Adrenal gland (tissue), 12 donors: ENCODE measurements around the gene BANF2. TPM values are rescaled to one million over a fixed set of nuclear protein-coding genes. Genes with fewer than 3 reads are reported as not detected.

Experiments
- DNase-seq, 7 donors: peaks; one replicate each; pipeline ENCODE4 v3.0.0-alpha.2; 2019 to 2020
- H3K27ac ChIP-seq, 5 donors: fragments of 200-600 bp; sonication (generic) in 4 of 5; 1 replicate in 3 of 5; 2 replicates in 2 of 5; pipeline versions ENCODE4 v1.5.1 to v1.8.0; 2016 to 2020; ENCODE audit warnings: mild to moderate bottlenecking in 1 of 5
- H3K27me3 ChIP-seq: fragments of 200-600 bp; 2 replicates; pipeline ENCODE4 v1.8.0; 2021
- H3K36me3 ChIP-seq, 2 donors: fragments of 200-600 bp; replicated peaks in 1 of 2; 1 replicate in 1 of 2; 2 replicates in 1 of 2; pipeline versions ENCODE4 v1.5.1 to v1.8.0; 2018 to 2022
- H3K4me1 ChIP-seq, 2 donors: fragments of 200-600 bp; replicated peaks in 1 of 2; 1 replicate in 1 of 2; 2 replicates in 1 of 2; pipeline versions ENCODE4 v1.5.1 to v1.8.0; 2018 to 2021
- H3K4me3 ChIP-seq, 4 donors: fragments of 200-600 bp; sonication (generic) in 3 of 4; one replicate each; pipeline ENCODE4 v1.5.1; 2016 to 2018
- H3K9me3 ChIP-seq, 3 donors: fragments of 200-600 bp; sonication (generic) in 1 of 3; replicated peaks in 1 of 3; 1 replicate in 2 of 3; 2 replicates in 1 of 3; pipeline versions ENCODE4 v1.5.1 to v1.8.0; 2016 to 2021
- POLR2A ChIP-seq, 2 donors: fragments of 450-650 bp; IDR thresholded peaks; one replicate each; pipeline ENCODE4 v1.6.1; 2017; ENCODE audit warnings: antibody characterized with exemption in 2 of 2, mild to moderate bottlenecking in 2 of 2, moderate library complexity in 1 of 2
- WGBS, 4 donors: extraction: QIAGEN DNeasy Blood & Tissue Kit in 2 of 4; methylation state at CpG; one replicate each; pipeline versions ENCODE4 v1.1.5 to v1.1.7; 2013 to 2017; 5-methylcytosine and 5-hydroxymethylcytosine counted together
- intact Hi-C, 2 donors: fragments of 100-400 bp; cut with DNase I; formaldehyde crosslinking; loops; one replicate each; pipeline versions ENCODE4 v1.14.1 to v1.15.0; 2022 to 2023
- polyA plus RNA-seq, 3 donors: library from polyadenylated mRNA; stranded (reverse); fragments of 200-250 nt in 2 of 3; fragments of 350-450 nt in 1 of 3; fragmentation: Illumina TruSeq in 1 of 3; extraction: RNeasy Lipid Tissue Mini Kit (QIAGEN cat#74804) in 1 of 3; gene quantifications; one replicate each; pipeline ENCODE4 v1.2.3, GENCODE V29; 2013 to 2014
- total RNA-seq, 9 donors: library from RNA; depleted of rRNA in 4 of 9; stranded (reverse); fragments of >200 nt in 4 of 9; fragments of 120-200 nt in 1 of 9; fragmentation: NEBNext Ultra II Directional in 1 of 9; extraction: Animal tissue kit (Norgen Biotek cat#: 25700) in 1 of 9; gene quantifications; one replicate each; pipeline versions ENCODE4 v1.1.0 to v1.2.4, GENCODE V29; 2013 to 2023
- TF ChIP-seq, protein P1 (sequence below), 6 experiments: fragments of 450-650 bp in 4 of 6; fragments of 200-600 bp in 2 of 6; sonication (generic) in 1 of 6; IDR thresholded peaks; 1 replicate in 5 of 6; 2 replicates in 1 of 6; pipeline versions ENCODE4 v1.5.1 to v1.8.0; 2016 to 2021; ENCODE audit warnings: antibody characterized with exemption in 6 of 6, mild to moderate bottlenecking in 2 of 6, moderate library complexity in 1 of 6
- donor health status: healthy with polysubstance abuse.
- donor health status: Bipolar disorder and iron deficiency.
- donor health status: DM: yes; HTN: yes; CAD: no.
- donor health status: DM: no; HTN: no; CAD: no.
- donor health status: DM: no; HTN: no; CAD: no.
- donor health status: DM: yes; HTN: yes; CAD: no.

BANF2 gene
- total and polyA plus RNA-seq, 12 donors = not detected

- WGBS, 4 donors = 87 to 98% (median 91%) methylated on average over 5 of the region's 5 CpGs
- H3K4me1 ChIP-seq = peaks cover 3 to 5% of the 10 kb centered on the region in 2 donors
- H3K9me3 ChIP-seq = no peaks in the 10 kb centered on the region
- no peak overlapping the region for H3K4me3 ChIP-seq
- TF ChIP-seq, protein P1, sequence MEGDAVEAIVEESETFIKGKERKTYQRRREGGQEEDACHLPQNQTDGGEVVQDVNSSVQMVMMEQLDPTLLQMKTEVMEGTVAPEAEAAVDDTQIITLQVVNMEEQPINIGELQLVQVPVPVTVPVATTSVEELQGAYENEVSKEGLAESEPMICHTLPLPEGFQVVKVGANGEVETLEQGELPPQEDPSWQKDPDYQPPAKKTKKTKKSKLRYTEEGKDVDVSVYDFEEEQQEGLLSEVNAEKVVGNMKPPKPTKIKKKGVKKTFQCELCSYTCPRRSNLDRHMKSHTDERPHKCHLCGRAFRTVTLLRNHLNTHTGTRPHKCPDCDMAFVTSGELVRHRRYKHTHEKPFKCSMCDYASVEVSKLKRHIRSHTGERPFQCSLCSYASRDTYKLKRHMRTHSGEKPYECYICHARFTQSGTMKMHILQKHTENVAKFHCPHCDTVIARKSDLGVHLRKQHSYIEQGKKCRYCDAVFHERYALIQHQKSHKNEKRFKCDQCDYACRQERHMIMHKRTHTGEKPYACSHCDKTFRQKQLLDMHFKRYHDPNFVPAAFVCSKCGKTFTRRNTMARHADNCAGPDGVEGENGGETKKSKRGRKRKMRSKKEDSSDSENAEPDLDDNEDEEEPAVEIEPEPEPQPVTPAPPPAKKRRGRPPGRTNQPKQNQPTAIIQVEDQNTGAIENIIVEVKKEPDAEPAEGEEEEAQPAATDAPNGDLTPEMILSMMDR (IDR thresholded peaks at IDR 0.05) = no peak
- no peak for TF ChIP-seq POLR2A (IDR thresholded peaks at IDR 0.05)
- no peaks in the 10 kb centered on the region for H3K27me3 ChIP-seq
- H3K36me3 ChIP-seq = no peaks in the 10 kb centered on the region
- DNase-seq = no peak
- no peak overlapping the region for H3K27ac ChIP-seq
- intact Hi-C loops = no loop called here
These were observed 48.5 kb downstream of the BANF2 start for GRCh38 chr20:17748279-17748678.

- H3K4me3 ChIP-seq = no peak overlapping the region
- TF ChIP-seq, protein P1 (IDR thresholded peaks at IDR 0.05) = no peak
- H3K36me3 ChIP-seq = no peaks in the 10 kb centered on the region
- no peaks in the 10 kb centered on the region for H3K27me3 ChIP-seq
- intact Hi-C loops = no loop called here
- WGBS, 4 donors = 56 to 89% (median 85%) methylated on average over 5 of the region's 5 CpGs
- no peaks in the 10 kb centered on the region for H3K9me3 ChIP-seq
- DNase-seq = no peak
- H3K4me1 ChIP-seq = peaks cover 3 to 5% of the 10 kb centered on the region in 2 donors
- no peak overlapping the region for H3K27ac ChIP-seq
These were observed 49.8 kb downstream of the BANF2 start for GRCh38 chr20:17749626-17749977.

DNA sequence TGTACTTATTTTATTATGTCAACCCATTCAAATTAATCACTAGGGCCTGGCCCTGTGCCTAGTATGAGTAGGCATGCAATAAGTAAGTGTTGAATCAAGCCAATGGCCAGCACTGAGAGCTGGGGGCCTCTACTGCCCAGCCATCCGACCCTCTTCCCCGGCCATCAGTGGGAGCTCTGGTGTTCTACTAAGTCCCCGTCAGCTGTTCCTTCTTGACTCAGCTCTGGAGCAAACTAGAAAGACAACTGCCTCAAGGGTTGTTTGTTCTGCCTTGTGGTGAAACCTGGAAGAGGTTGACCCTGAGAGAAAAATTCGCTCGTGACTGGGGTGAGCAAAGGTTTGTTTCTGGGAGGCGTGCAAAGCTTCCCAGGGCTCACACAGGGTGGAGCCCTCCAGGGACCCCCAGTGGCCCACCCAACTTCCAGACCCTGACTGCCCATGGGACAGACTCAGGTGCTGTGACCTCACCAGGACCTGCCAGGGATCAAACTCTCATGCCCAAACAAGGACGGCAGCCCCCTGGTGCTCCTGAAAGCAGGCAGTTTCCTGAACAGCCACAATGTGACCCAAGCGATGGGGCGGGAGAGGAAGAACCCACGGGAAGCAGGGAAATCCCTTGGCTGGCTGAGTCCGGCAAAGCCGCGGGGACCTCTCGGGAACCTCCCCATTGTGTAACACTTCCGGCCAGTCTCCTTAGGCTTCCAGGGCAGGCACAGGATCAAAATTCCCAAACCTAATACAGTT is 50.4 kb downstream of the BANF2 start:
- peak overlapping the region in 1 of 5 donors; percentile 42 for H3K27ac ChIP-seq
- TF ChIP-seq POLR2A (IDR thresholded peaks at IDR 0.05) = no peak
- TF ChIP-seq, protein P1 (IDR thresholded peaks at IDR 0.05) = peak in 1 of 6 experiments; percentile 17
- no peak overlapping the region for H3K4me3 ChIP-seq
- 69 to 82% (median 78%) methylated on average over 12 to 15 of the region's 15 CpGs for WGBS, 4 donors
- H3K27me3 ChIP-seq = no peaks in the 10 kb centered on the region
- no peaks in the 10 kb centered on the region for H3K36me3 ChIP-seq
- peak; percentile 36 to 77 (median 54) for DNase-seq
- H3K4me1 ChIP-seq = peaks cover 3 to 5% of the 10 kb centered on the region in 2 donors
- intact Hi-C loops = no loop called here
- no peaks in the 10 kb centered on the region for H3K9me3 ChIP-seq

- no peak for DNase-seq
- intact Hi-C loops = no loop called here
- Histone ChIP-seq H3K9me3 (no peaks in the 10 kb centered on the region), H3K4me3 (no peak overlapping the region), H3K27ac (peak overlapping the region in 1 of 5 donors; percentile 10), H3K36me3 (no peaks in the 10 kb centered on the region), H3K27me3 (no peaks in the 10 kb centered on the region), H3K4me1 (peaks cover 3 to 5% of the 10 kb centered on the region in 2 donors)
- no peak for TF ChIP-seq POLR2A (IDR thresholded peaks at IDR 0.05)
- TF ChIP-seq, protein P1 (IDR thresholded peaks at IDR 0.05) = no peak
- WGBS, 4 donors = 69 to 79% (median 75%) methylated on average over 2 of the region's 2 CpGs
These were observed 50.9 kb downstream of the BANF2 start for GRCh38 chr20:17750722-17751045.
